K562 (cell line): ENCODE results near the gene TNIK. TPM values are rescaled to one million over a fixed set of nuclear protein-coding genes. Genes with fewer than 3 reads are reported as not detected.
A peak's percentile ranks its signal among the peaks of the same experiment; 100 is the strongest.

Source experiments
- ASH1L ChIP-seq: fragments of 450-650 bp; IDR thresholded peaks from 2 replicates; pipeline ENCODE4 v1.6.1; 2018; ENCODE audit warnings: borderline replicate concordance, mild to moderate bottlenecking, low read depth; ENCODE audit not compliant: partially characterized antibody
- BCOR ChIP-seq: fragments of 450-650 bp; IDR thresholded peaks from 2 replicates; pipeline ENCODE4 v1.6.1; 2016
- CBX1 ChIP-seq: sonication (generic); IDR thresholded peaks from 2 replicates; pipeline ENCODE4 v1.6.1; 2016; ENCODE audit warnings: antibody characterized with exemption, low read depth, mild to moderate bottlenecking
- CHD4 ChIP-seq: fragments of 200-600 bp; sonication (generic); IDR thresholded peaks from 3 replicates; pipeline ENCODE4 v1.6.1; 2012; ENCODE audit warnings: low read depth, mild to moderate bottlenecking, mixed read lengths, low read length, inconsistent platforms; ENCODE audit not compliant: insufficient read depth, insufficient replicate concordance, poor library complexity, severe bottlenecking
- FOXP1 ChIP-seq: sonication (generic); formaldehyde crosslinking; IDR thresholded peaks from 2 replicates; pipeline ENCODE4 v1.8.0; 2022; ENCODE audit warnings: mild to moderate bottlenecking, missing genetic modification reagents
- KLF6 ChIP-seq: fragments of 250-450 bp; sonication (Bioruptor Pico); IDR thresholded peaks from 2 replicates; pipeline ENCODE4 v1.4.0; 2020; ENCODE audit warnings: mild to moderate bottlenecking, moderate library complexity, borderline replicate concordance
- MTA1 ChIP-seq: fragments of 450-650 bp; IDR thresholded peaks from 2 replicates; pipeline ENCODE4 v1.6.1; 2017; ENCODE audit warnings: borderline replicate concordance
- RBM25 ChIP-seq: fragments of 200-400 bp; formaldehyde crosslinking; IDR thresholded peaks from 2 replicates; pipeline ENCODE4 v1.6.1; 2018; ENCODE audit warnings: low read length, low read depth, moderate library complexity; ENCODE audit not compliant: severe bottlenecking
- SMARCA5 ChIP-seq: fragments of 450-650 bp; IDR thresholded peaks from 2 replicates; pipeline ENCODE4 v1.6.1; 2016
- ZBTB12 ChIP-seq: fragments of 250-450 bp; sonication (Bioruptor Pico); IDR thresholded peaks from 2 replicates; pipeline ENCODE4 v1.4.0; 2020
- polyA plus RNA-seq, 8 experiments: library from polyadenylated mRNA; depleted of rRNA in 4 of 8; stranded (reverse) in 5 of 8; unstranded in 3 of 8; fragments of >200 nt; fragmentation: Nextera tagmentation in 2 of 8; fragmentation: Illumina TruSeq in 1 of 8; extraction: Ambion mirVana in 2 of 8; extraction: Trizol in 1 of 8; gene quantifications; 2 replicates each; pipeline versions ENCODE4 v1.2.1 to v1.2.3, GENCODE V29; 2011 to 2014; ENCODE audit warnings: inconsistent platforms in 1 of 8, missing spikeins in 1 of 8
- total RNA-seq, 7 experiments: library from RNA; depleted of rRNA in 6 of 7; stranded (reverse); fragments of >200 nt in 6 of 7; fragmentation: Illumina TruSeq in 2 of 7; extraction: Trizol in 2 of 7; gene quantifications; 2 replicates each; pipeline versions ENCODE4 v1.2.1 to v1.2.3, GENCODE V29; 2011 to 2021; ENCODE audit warnings: low replicate concordance in 1 of 7
- TF ChIP-seq, protein P1 (sequence below): fragments of 450-650 bp; formaldehyde crosslinking; IDR thresholded peaks from 2 replicates; pipeline ENCODE4 v1.4.0; 2020; ENCODE audit warnings: mild to moderate bottlenecking, mixed read lengths

Gene TNIK
- total and polyA plus RNA-seq, 9 of the 15 experiments (the other 6 are each of a cell fraction or from before 2014, with no cell fraction given), result 6.6 to 39.0 (median 24.7) TPM

GRCh38 chr3:171431550-171431949 is 28.7 kb downstream of the TNIK start (continued):
- TF ChIP-seq ZBTB12 (CRISPR knock-in tag) (no peak), MTA1 (no peak), BCOR (peak; percentile 98), RBM25 (peak; percentile 94), KLF6 (CRISPR knock-in tag) (no peak), CBX1 (peak; percentile 60; the same call in 1 of the 2 replicates), ASH1L (no peak), FOXP1 (CRISPR knock-in tag) (no peak), SMARCA5 (peak; percentile 68; the same call in 1 of the 2 replicates), CHD4 (peak; percentile 94)
- TF ChIP-seq, protein P1, sequence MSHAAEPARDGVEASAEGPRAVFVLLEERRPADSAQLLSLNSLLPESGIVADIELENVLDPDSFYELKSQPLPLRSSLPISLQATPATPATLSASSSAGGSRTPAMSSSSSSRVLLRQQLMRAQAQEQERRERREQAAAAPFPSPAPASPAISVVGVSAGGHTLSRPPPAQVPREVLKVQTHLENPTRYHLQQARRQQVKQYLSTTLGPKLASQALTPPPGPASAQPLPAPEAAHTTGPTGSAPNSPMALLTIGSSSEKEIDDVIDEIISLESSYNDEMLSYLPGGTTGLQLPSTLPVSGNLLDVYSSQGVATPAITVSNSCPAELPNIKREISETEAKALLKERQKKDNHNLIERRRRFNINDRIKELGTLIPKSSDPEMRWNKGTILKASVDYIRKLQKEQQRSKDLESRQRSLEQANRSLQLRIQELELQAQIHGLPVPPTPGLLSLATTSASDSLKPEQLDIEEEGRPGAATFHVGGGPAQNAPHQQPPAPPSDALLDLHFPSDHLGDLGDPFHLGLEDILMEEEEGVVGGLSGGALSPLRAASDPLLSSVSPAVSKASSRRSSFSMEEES (CRISPR knock-in tag), result no peak
